GM21367 (cell line): ENCODE data around the gene BLOC1S5.

Experiments
- ATAC-seq: cut with Tn5 transposase; IDR thresholded peaks from one replicate; pipeline ENCODE4 v1.9.1; 2021; ENCODE audit not compliant: unreplicated experiment

Gene BLOC1S5, protein sequence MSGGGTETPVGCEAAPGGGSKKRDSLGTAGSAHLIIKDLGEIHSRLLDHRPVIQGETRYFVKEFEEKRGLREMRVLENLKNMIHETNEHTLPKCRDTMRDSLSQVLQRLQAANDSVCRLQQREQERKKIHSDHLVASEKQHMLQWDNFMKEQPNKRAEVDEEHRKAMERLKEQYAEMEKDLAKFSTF

GRCh38 chr6:8063761-8064637 is at the start of gene BLOC1S5:
TSS of gene BLOC1S5 (minus strand) at chr6:8064389. CDS start at chr6:8064376, 13 bp downstream.
- peak; percentile 91 for ATAC-seq

- no peak for ATAC-seq
These were observed 49.0 kb upstream of the BLOC1S5 start for GRCh38 chr6:8113131-8113654.

DNA sequence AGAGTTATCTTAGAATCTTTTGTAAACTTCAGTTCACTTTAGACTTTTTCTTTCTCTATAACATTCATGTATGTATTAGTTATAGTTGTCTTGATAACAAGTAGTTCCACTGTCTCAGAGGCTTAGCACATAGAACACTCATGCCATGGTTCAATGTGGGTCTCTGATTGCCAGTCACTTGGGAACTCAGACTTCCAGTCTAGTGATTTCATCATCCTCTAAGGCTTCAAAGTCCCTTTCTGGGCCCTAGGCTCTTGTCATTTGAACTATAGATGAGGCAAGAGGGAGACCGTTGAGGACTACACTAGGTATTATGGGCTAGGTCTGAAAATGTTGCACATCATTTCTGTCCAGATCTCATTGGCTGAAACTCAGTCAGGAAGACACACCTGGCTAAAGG is 46.5 kb upstream of the BLOC1S5 start:
- ATAC-seq = no peak

GRCh38 chr6:8110117-8110721 is 46.0 kb upstream of the BLOC1S5 start:
- peak; percentile 86 for ATAC-seq

- no peak for ATAC-seq
These were observed 44.8 kb upstream of the BLOC1S5 start for GRCh38 chr6:8108759-8109539.

DNA sequence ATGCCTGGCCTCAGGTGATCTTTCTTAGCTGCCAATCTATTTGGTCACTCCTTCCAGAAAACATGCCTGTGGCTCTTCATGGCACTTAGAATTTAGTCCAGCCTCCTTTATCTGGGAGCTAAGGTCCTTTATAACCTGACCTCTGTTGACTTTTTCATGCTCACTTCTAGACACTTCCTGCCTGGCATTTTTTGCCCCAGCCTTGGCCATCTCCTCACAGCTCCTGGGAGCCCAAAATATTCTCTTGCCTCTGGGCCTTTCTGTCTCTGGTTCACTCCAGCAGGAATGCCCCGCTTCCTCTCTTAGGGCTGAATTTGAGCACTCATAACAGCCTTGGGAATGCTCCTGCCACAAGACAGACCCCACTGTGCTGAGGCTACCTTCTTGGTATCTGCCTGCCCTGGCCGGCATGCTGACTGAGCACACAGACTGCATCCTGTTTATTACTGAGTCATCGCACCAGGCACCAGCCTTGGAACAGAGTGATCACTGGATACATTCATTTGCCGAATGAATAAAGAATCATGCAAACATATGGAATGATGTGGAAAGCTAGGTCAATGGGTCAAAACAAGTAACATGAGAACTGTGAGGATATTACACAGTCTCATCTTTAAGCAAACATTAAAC is 44.0 kb upstream of the BLOC1S5 start:
- ATAC-seq = no peak

GRCh38 chr6:8105791-8106190 is 41.6 kb upstream of the BLOC1S5 start:
- no peak for ATAC-seq

DNA sequence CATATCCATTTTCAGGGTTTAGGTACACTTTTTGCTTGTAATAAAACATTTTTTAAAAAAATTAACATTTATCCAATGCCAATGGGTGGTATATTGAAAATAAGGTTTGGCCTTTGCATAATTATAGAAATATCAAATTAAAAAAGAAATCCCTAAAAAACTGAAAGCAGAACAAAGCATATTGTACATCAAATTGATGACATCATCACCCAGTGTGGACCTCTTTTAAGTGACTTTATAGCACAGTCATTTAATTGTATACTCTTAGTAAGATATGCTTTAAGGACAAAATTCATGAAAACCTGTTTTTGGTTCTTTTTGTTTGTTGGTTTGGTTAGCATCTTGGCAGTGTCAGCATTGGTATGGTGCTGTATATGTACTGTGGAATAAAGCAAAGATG is 39.5 kb upstream of the BLOC1S5 start:
- no peak for ATAC-seq

GRCh38 chr6:8102122-8102958 is 38.2 kb upstream of the BLOC1S5 start, which contains the start of gene EEF1E1:
TSS of gene EEF1E1 (minus strand) at chr6:8102548. CDS start at chr6:8102521, 27 bp downstream.
- peak; percentile 99 for ATAC-seq

GRCh38 chr6:8100159-8100854 is 36.1 kb upstream of the BLOC1S5 start:
- ATAC-seq = no peak

GRCh38 chr6:8090650-8091049 is 26.5 kb upstream of the BLOC1S5 start:
- no peak for ATAC-seq

- ATAC-seq = no peak
These were observed 24.7 kb upstream of the BLOC1S5 start for GRCh38 chr6:8088886-8089285.

GRCh38 chr6:8087870-8088754 is 23.9 kb upstream of the BLOC1S5 start:
- no peak for ATAC-seq

DNA sequence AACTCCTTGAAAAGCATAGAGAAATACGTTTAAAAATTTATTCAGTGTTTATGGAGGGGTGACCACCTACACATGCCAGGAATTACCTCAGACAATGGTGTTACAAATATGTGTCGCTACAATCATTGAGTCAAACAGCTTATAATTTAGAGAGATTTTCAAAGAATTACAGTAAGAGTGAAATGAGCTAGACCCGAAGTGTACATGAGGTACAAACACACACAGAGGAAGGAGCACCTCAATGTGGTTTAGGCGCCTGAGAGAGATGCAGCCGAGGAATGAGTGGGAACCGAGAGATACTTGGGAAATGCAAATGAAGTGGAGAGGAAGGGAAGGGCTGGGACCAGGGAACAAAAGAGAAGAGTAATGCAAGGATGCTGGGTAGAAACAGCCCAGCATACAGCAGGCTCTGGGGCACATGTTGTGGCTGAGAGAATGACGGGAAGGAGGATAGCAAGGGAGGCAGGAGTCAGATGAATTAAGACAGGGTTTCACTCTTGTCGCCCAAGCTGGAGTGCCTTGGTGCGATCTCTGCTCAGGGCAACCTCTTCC is 22.6 kb upstream of the BLOC1S5 start:
- no peak for ATAC-seq

DNA sequence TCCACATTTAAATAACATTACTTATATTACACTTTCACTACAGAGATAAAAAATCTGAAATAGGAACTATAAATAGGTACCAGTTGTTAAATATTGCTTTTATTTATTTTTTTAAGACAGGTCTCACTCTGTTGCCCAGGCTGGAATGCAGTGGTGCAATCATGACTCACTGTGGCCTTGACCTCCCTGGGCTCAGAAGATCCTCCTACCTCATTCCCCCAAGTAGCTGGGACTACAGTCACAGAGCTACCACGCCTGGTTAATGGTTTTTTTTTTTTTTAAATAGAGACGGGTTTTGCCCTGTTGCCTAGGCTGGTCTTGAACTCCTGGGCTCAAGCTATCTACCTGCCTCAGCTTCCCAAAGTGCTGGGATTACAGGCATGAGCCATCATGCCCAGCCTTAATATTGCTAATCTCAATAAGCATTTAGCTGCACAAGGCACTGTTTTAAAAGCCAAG is 20.9 kb upstream of the BLOC1S5 start:
- ATAC-seq = no peak

DNA sequence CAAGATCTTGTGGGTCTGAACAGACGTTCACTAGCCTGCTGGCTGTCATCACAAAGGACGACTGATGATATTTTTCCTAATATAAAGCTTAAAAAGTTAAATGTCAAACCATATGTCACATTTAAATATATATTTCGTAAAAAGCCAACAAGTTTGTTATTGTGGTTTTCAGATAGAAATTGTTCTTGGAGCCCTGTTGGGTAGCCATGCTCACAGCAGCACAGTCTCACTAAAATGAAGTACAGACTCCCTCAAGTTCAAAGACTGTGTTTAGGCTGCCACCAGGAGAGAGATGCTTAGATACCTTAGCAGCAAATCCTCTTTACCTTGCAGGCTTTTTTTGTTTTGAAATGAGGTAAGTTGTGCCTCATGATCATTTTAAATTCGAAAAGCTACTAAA is 20.4 kb upstream of the BLOC1S5 start:
- no peak for ATAC-seq
